Right lobe of liver (tissue), 4 donors: ENCODE results near the gene TBCK.

ENCODE experiments used
- POLR2A ChIP-seq: fragments of 450-650 bp; IDR thresholded peaks from one replicate; pipeline ENCODE4 v1.6.1; 2017; ENCODE audit warnings: antibody characterized with exemption, mild to moderate bottlenecking
- TF ChIP-seq, protein P1 (sequence below), 4 donors: fragments of 200-600 bp in 3 of 4; fragments of 450-650 bp in 1 of 4; IDR thresholded peaks; one replicate each; pipeline versions ENCODE4 v1.5.1 to v1.8.0; 2016 to 2022; ENCODE audit warnings: antibody characterized with exemption in 4 of 4, mild to moderate bottlenecking in 2 of 4
- donor health status: DM: no; HTN: no; CAD: no.
- donor health status: DM: no; HTN: no; CAD: no.
- donor health status: DM: no; HTN: yes; CAD: no.

DNA sequence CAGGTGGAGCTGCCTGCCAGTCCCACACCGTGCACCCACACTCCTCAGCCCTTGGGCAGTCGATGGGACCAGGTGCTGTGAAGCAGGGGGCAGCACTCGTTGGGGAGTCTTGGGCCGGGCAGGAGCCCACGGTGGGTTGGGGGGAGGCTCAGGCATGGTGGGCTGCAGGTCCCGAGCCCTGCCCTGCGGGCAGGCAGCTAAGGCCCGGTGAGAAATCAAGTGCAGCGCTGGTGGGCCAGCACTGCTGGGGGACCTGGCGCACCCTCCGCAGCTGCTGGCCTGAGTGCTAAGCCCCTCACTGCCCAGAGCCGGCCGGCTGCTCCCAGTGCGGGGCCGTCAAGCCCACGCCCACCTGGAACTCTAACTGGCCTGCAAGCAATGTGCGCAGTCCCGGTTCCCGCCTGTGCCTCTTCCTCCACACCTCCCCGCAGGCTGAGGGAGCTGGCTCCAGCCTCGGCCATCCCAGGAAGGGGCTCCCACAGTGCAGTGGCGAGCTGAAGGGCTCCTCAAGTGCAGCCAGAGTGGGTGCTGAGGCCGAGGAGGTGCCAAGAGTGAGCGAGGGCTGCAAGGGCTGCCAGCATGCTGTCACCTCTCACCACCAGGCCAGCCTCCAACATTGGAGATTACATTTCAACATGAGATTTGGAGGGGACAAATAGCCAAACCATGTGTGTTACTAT, 223.5 kb downstream of the TBCK start:
- TF ChIP-seq, protein P1, sequence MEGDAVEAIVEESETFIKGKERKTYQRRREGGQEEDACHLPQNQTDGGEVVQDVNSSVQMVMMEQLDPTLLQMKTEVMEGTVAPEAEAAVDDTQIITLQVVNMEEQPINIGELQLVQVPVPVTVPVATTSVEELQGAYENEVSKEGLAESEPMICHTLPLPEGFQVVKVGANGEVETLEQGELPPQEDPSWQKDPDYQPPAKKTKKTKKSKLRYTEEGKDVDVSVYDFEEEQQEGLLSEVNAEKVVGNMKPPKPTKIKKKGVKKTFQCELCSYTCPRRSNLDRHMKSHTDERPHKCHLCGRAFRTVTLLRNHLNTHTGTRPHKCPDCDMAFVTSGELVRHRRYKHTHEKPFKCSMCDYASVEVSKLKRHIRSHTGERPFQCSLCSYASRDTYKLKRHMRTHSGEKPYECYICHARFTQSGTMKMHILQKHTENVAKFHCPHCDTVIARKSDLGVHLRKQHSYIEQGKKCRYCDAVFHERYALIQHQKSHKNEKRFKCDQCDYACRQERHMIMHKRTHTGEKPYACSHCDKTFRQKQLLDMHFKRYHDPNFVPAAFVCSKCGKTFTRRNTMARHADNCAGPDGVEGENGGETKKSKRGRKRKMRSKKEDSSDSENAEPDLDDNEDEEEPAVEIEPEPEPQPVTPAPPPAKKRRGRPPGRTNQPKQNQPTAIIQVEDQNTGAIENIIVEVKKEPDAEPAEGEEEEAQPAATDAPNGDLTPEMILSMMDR (IDR thresholded peaks at IDR 0.05) = no peak
- TF ChIP-seq POLR2A = no peak
